ENCODE measurements around the gene FDX1. TPM values are rescaled to one million over a fixed set of nuclear protein-coding genes. Genes with fewer than 3 reads are reported as not detected.

Gene FDX1
- total and polyA plus RNA-seq, 12 donors: 11.5 to 30.3 (median 21.9) TPM

DNA sequence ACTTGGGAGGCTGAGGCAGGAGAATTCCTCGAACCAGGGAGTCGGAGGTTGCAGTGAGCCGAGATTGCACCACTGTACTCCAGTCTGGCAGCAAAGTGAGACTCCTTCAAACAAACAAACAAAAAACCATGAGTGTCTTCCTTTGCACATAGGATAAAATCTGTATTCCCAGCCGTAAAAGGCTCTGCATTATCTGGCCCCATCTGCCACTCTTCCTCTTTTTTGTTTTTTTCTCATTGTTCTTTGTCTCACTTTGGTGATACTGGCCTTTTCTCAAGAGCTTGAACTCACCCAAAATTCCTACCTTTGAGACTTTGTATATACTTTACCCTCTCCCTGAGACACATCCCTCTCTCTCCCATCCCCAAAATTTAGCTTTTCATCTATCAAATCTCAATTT, 17.6 kb downstream of the FDX1 start:
- ATAC-seq (no peak), DNase-seq (no peak)
- WGBS, 2 donors: 94 to 95% methylated on average over 4 of the region's 4 CpGs
- H3K9me3 ChIP-seq: no peaks in the 10 kb centered on the region
- H3K27ac ChIP-seq: no peak overlapping the region
- no peak overlapping the region for H3K4me3 ChIP-seq
- intact Hi-C loops (cut with DNase I): loop anchor here in 2 of 10 donors (5.0 to 10.0 kb wide), 2 partner anchors 785 to 787 kb away; no protein-coding TSS in a partner anchor
- no peaks in the 10 kb centered on the region for H3K27me3 ChIP-seq
- H3K4me1 ChIP-seq: peaks cover 0 to 11% (median 3%) of the 10 kb centered on the region in 9 donors
- no peak for TF ChIP-seq CTCF (IDR thresholded peaks at IDR 0.05)
- peaks cover 0 to 26% (median 0%) of the 10 kb centered on the region in 9 donors for H3K36me3 ChIP-seq

DNA sequence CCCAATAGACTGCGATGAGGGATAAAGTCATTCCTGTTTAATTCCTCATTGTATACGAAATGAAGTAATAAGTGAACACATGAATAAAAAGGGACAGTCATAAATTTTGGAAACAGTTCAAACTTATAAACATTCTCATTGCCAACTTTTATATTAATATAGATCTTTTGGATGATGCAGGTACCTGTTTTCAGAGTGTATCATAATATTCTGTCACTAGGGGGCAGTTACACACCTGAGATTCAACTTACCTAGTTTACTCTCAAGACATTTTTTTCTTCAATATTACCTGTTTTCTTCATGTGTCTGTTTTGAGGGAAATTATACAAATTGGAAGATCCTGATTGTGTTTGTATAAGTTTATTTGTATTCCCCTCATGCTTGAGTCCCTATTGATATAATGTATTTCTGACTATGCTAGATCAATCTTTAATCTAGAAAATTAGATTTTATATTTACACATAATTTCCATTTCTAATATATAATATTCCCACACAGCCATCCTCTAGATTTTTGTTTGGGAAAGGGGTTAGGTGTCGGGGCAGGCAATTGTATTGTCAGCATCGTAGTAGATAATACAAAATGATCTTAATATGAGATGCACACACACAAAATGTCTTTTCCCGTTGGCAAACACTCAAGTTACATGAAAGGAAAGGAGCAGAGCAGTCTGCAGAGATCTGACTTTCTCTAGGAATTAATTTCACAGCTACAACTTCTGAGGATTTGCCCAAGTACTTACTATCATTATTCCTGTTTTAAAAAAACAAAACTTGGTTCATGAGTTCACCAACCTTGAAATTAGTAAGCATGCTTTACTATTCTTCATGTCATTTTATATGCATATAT, 18.4 kb downstream of the FDX1 start:
- Histone ChIP-seq H3K27me3 (no peaks in the 10 kb centered on the region), H3K4me3 (no peak overlapping the region), H3K9me3 (no peaks in the 10 kb centered on the region), H3K36me3 (peaks cover 0 to 19% (median 0%) of the 10 kb centered on the region in 9 donors), H3K27ac (no peak overlapping the region), H3K4me1 (peaks cover 0 to 11% (median 3%) of the 10 kb centered on the region in 9 donors)
- 66 to 72% methylated on average over 5 of the region's 5 CpGs for WGBS, 2 donors
- TF ChIP-seq CTCF (IDR thresholded peaks at IDR 0.05): peak in 7 of 9 donors; percentile 25 to 55 (median 38)
- no peak for DNase-seq
- intact Hi-C loops (cut with DNase I): loop anchor here in 2 of 10 donors (5.0 to 10.0 kb wide), 2 partner anchors 784 to 787 kb away; no protein-coding TSS in a partner anchor
- ATAC-seq: no peak

- H3K4me1 ChIP-seq: peaks cover 0 to 11% (median 0%) of the 10 kb centered on the region in 9 donors
- no peak for TF ChIP-seq CTCF (IDR thresholded peaks at IDR 0.05)
- H3K4me3 ChIP-seq: no peak overlapping the region
- no peaks in the 10 kb centered on the region for H3K27me3 ChIP-seq
- WGBS, 2 donors: 90 to 92% methylated on average over 2 of the region's 2 CpGs
- ATAC-seq (no peak), DNase-seq (no peak)
- intact Hi-C loops (cut with DNase I): loop anchor here in 2 of 10 donors (10.0 kb wide), 1 partner anchor 785 kb away; no protein-coding TSS in a partner anchor
- H3K9me3 ChIP-seq: no peaks in the 10 kb centered on the region
- H3K36me3 ChIP-seq: peaks cover 0 to 15% (median 0%) of the 10 kb centered on the region in 9 donors
- H3K27ac ChIP-seq: no peak overlapping the region
Observed at GRCh38 chr11:110450246-110450645, 20.5 kb downstream of the FDX1 start.

- intact Hi-C loops (cut with DNase I): loop anchor here in 2 of 10 donors (10.0 kb wide), 1 partner anchor 782 kb away; no protein-coding TSS in a partner anchor
Observed at GRCh38 chr11:110452720-110453119, 23.0 kb downstream of the FDX1 start.

More at GRCh38 chr11:110452720-110453119, 23.0 kb downstream of the FDX1 start:
- no peak overlapping the region for H3K27ac ChIP-seq
- H3K36me3 ChIP-seq: peaks cover 0 to 19% (median 0%) of the 10 kb centered on the region in 9 donors
- DNase-seq (no peak), ATAC-seq (no peak)
- H3K27me3 ChIP-seq: no peaks in the 10 kb centered on the region
- no peak for TF ChIP-seq CTCF (IDR thresholded peaks at IDR 0.05)
- H3K4me1 ChIP-seq: peaks cover 0 to 11% (median 0%) of the 10 kb centered on the region in 9 donors
- no peak overlapping the region for H3K4me3 ChIP-seq
- WGBS, 2 donors: 96 to 100% methylated on average over 2 of the region's 2 CpGs
- no peaks in the 10 kb centered on the region for H3K9me3 ChIP-seq
